Testis (tissue), 3 donors: Measurements from ENCODE around the gene HOXA13. TPM values are rescaled to one million over a fixed set of nuclear protein-coding genes. Genes with fewer than 3 reads are reported as not detected.

Experiments used
- DNase-seq: peaks from one replicate; pipeline ENCODE4 v3.0.0-alpha.2; 2019
- H3K27ac ChIP-seq, 2 donors: fragments of 200-600 bp; sonication (generic); one replicate each; pipeline ENCODE4 v1.5.1; 2019
- H3K27me3 ChIP-seq: fragments of 200-600 bp; sonication (generic); one replicate; pipeline ENCODE4 v1.5.1; 2019
- H3K36me3 ChIP-seq: fragments of 200-600 bp; sonication (generic); one replicate; pipeline ENCODE4 v1.5.1; 2017; ENCODE audit warnings: low read depth; ENCODE audit errors: missing control alignments
- H3K4me1 ChIP-seq: fragments of 200-600 bp; sonication (generic); one replicate; pipeline ENCODE4 v1.5.1; 2019
- H3K4me3 ChIP-seq, 2 donors: fragments of 200-600 bp; sonication (generic); one replicate each; pipeline ENCODE4 v1.5.1; 2017 to 2019
- H3K9me3 ChIP-seq: fragments of 200-600 bp; sonication (generic); one replicate; pipeline ENCODE4 v1.5.1; 2017
- CTCF ChIP-seq, 3 experiments: fragments of 450-650 bp in 2 of 3; fragments of 200-600 bp in 1 of 3; sonication (generic) in 1 of 3; IDR thresholded peaks; one replicate each; pipeline ENCODE4 v1.5.1; 2016 to 2019; ENCODE audit warnings: antibody characterized with exemption in 3 of 3, mild to moderate bottlenecking in 2 of 3, moderate library complexity in 1 of 3
- POLR2A ChIP-seq: fragments of 450-650 bp; IDR thresholded peaks from one replicate; pipeline ENCODE4 v1.6.1; 2017; ENCODE audit warnings: antibody characterized with exemption, mild to moderate bottlenecking, moderate library complexity
- WGBS, 2 donors: methylation state at CpG; one replicate each; pipeline ENCODE4 v1.1.5; 2018; 5-methylcytosine and 5-hydroxymethylcytosine counted together
- intact Hi-C: fragments of 100-400 bp; cut with DNase I; formaldehyde crosslinking; loops from one replicate; pipeline ENCODE4 v1.15.1; 2023; ENCODE audit warnings: low total_unique reads
- polyA plus RNA-seq: library from polyadenylated mRNA; stranded (reverse); fragments of 350-450 nt; fragmentation: Illumina TruSeq; extraction: RNeasy Lipid Tissue Mini Kit (QIAGEN cat#74804); gene quantifications from one replicate; pipeline ENCODE4 v1.2.3, GENCODE V29; 2014; ENCODE audit warnings: low read depth, low replicate concordance; ENCODE audit not compliant: insufficient read depth
- total RNA-seq, 2 donors: library from RNA; depleted of rRNA; stranded (reverse); fragments of >200 nt; gene quantifications; one replicate each; pipeline ENCODE4 v1.2.3, GENCODE V29; 2016

Gene HOXA13
- total and polyA plus RNA-seq, 3 donors from 2014 or later = 0.30 TPM; not detected in 2

- intact Hi-C loops = loop anchor here (10.0 kb wide), 1 partner anchor 788 kb away; no protein-coding TSS in a partner anchor
- H3K9me3 ChIP-seq = no peaks in the 10 kb centered on the region
- no peaks in the 10 kb centered on the region for H3K36me3 ChIP-seq
- peaks cover 10% of the 10 kb centered on the region for H3K4me1 ChIP-seq
- H3K27me3 ChIP-seq = peaks cover 4% of the 10 kb centered on the region
- H3K4me3 ChIP-seq = no peak overlapping the region
- 65 to 67% methylated on average over 7 of the region's 7 CpGs for WGBS, 2 donors
- no peak for DNase-seq
- no peak overlapping the region for H3K27ac ChIP-seq
- no peak for TF ChIP-seq CTCF (IDR thresholded peaks at IDR 0.05)
- TF ChIP-seq POLR2A = no peak
These were observed 37.2 kb downstream of the HOXA13 start for GRCh38 chr7:27162561-27163287.

GRCh38 chr7:27161721-27162560 is 38.0 kb downstream of the HOXA13 start:
- intact Hi-C loops = loop anchor here (10.0 kb wide), 1 partner anchor 787 kb away; no protein-coding TSS in a partner anchor
- Histone ChIP-seq H3K27me3 (peaks cover 4% of the 10 kb centered on the region), H3K36me3 (no peaks in the 10 kb centered on the region), H3K27ac (no peak overlapping the region), H3K4me3 (peak overlapping the region in 1 of 2 donors; percentile 62), H3K9me3 (no peaks in the 10 kb centered on the region), H3K4me1 (peaks cover 10% of the 10 kb centered on the region)
- TF ChIP-seq POLR2A = no peak
- TF ChIP-seq CTCF (IDR thresholded peaks at IDR 0.05) = no peak
- no peak for DNase-seq
- WGBS, 2 donors = 41 to 51% methylated on average over 24 to 30 of the region's 30 CpGs

DNA sequence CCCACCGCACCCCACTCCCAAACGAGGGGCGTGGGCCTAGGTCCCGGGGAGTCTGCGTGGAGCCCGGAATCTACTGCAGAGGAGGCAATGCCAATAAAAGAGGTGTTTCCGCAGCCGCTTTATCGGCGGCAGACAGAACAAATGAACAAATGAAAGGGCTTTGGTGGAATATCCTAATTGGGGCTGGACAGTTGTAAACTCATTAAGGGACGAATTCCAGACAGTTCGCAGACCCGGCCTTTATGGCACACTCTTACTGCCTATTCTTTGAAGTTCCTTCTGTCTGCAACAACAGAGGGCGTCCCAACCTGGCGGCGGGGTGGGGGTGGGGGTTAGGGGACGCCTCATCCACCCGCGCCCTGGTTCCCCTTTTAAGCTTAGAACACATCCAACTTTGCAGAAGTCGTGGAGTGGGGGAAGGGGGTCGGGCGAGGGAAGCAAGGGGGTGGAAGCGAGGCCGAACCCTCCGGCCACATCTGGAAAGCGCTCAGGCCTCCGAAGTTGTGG is 38.6 kb downstream of the HOXA13 start:
- TF ChIP-seq CTCF (IDR thresholded peaks at IDR 0.05) (peak in 1 of 3 experiments; percentile 45), POLR2A (no peak)
- Histone ChIP-seq H3K27ac (no peak overlapping the region), H3K36me3 (no peaks in the 10 kb centered on the region), H3K4me1 (peaks cover 10% of the 10 kb centered on the region), H3K9me3 (no peaks in the 10 kb centered on the region), H3K4me3 (peak overlapping the region; percentile 46 to 62), H3K27me3 (peaks cover 1% of the 10 kb centered on the region)
- WGBS, 2 donors = 4 to 6% methylated on average over 19 to 27 of the region's 27 CpGs
- DNase-seq = no peak
- intact Hi-C loops = loop anchor here (10.0 kb wide), 1 partner anchor 786 kb away; no protein-coding TSS in a partner anchor

DNA sequence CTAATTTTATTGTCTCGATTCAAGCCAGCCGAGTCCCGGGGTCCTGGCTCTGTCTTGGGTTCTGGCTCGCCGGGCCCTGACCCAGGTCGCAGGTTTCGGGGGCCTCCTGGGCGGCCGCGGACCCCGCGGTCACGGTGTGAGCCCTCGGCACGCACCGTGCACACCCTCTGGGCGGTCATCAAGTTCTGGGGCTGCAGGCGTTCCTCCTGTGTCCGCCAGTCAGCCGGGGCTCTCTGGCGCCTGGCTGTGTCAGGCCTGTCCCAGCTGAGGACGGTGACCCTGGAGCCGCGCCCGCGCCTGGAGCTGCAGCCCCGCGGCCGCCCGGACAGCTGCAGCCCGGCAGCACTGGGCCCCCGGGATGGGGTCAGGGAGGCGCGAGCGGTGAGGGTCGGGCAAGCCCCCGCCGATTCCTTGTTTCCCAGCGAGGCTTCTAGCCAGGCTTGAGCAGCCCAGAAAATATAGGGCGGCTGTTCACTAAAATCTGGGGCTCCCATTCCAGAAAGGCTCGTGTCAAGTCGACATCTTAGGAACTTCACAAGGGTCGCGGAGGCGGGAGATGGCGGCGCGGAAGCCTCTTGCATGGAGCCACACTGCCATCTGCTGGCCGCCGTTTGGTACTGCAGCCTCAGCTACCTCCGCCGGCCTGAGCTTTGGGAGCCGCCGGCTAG is 39.2 kb downstream of the HOXA13 start:
- peaks cover 10% of the 10 kb centered on the region for H3K4me1 ChIP-seq
- no peaks in the 10 kb centered on the region for H3K36me3 ChIP-seq
- peak; percentile 95 for DNase-seq
- no peak overlapping the region for H3K27ac ChIP-seq
- 2 to 3% methylated on average over 24 to 42 of the region's 54 CpGs for WGBS, 2 donors
- no peaks in the 10 kb centered on the region for H3K9me3 ChIP-seq
- intact Hi-C loops = loop anchor here (10.0 kb wide), 1 partner anchor 786 kb away; no protein-coding TSS in a partner anchor
- TF ChIP-seq POLR2A = no peak
- peak; percentile 98 to 100 (median 99) for TF ChIP-seq CTCF (IDR thresholded peaks at IDR 0.05)
- H3K27me3 ChIP-seq = peaks cover 6% of the 10 kb centered on the region
- peak overlapping the region; percentile 46 to 62 for H3K4me3 ChIP-seq
